HG03095 (cell line): ENCODE measurements around the gene KCNE1.
"Not testable (repeated sequence)": the region's sequence is repeated elsewhere in the genome, so short reads cannot be mapped to it uniquely, and the experiment has no call there.

Experiments
- ATAC-seq: cut with Tn5 transposase; IDR thresholded peaks from one replicate; pipeline ENCODE4 v1.9.1; 2021; ENCODE audit warnings: moderate library complexity; ENCODE audit not compliant: unreplicated experiment

Gene KCNE1

GRCh38 chr21:34427339-34427738, 84.7 kb downstream of the KCNE1 start:
- not testable (repeated sequence) for ATAC-seq

- not testable (repeated sequence) for ATAC-seq
Observed at GRCh38 chr21:34423805-34424204, 88.2 kb downstream of the KCNE1 start, which contains the start of gene SMIM34. Gene SMIM34, minus strand, starts transcription at chr21:34423951. Its CDS starts 112 bp downstream, at chr21:34423839.

- ATAC-seq = not testable (repeated sequence)
Observed at GRCh38 chr21:34417448-34418077, 94.4 kb downstream of the KCNE1 start.

- ATAC-seq = not testable (repeated sequence)
Observed at GRCh38 chr21:34407294-34407693, 104.7 kb downstream of the KCNE1 start.

GRCh38 chr21:34406676-34407075, 105.3 kb downstream of the KCNE1 start:
- ATAC-seq = not testable (repeated sequence)

- ATAC-seq = not testable (repeated sequence)
Observed at GRCh38 chr21:34406102-34406501, 105.9 kb downstream of the KCNE1 start.

- ATAC-seq = not testable (repeated sequence)
Observed at GRCh38 chr21:34405686-34406085, 106.3 kb downstream of the KCNE1 start.

- not testable (repeated sequence) for ATAC-seq
Observed at GRCh38 chr21:34404742-34405141, 107.3 kb downstream of the KCNE1 start.

GRCh38 chr21:34400522-34400921, 111.5 kb downstream of the KCNE1 start:
- not testable (repeated sequence) for ATAC-seq
